ENCODE results near the gene WBP11. TPM values are rescaled to one million over a fixed set of nuclear protein-coding genes. Genes with fewer than 3 reads are reported as not detected.
A peak's percentile ranks its signal among the peaks of the same experiment; 100 is the strongest.

The WBP11 gene
- total RNA-seq, 1 experiment from 2014 or later = 47.3 TPM

GRCh38 chr12:14774074-14774905 is 29.0 kb downstream of the WBP11 start:
- Histone ChIP-seq H3K9me3 (ENCODE audit: control insufficient read depth, insufficient read depth, low read depth, low read length) (no peaks in the 10 kb centered on the region), H3K27me3 (ENCODE audit: control insufficient read depth, insufficient read depth, low read length) (no peaks in the 10 kb centered on the region), H3K4me1 (ENCODE audit: control insufficient read depth, insufficient read depth, low read length) (peaks cover 12% of the 10 kb centered on the region), H3K36me3 (ENCODE audit: control insufficient read depth, insufficient read depth, low read length) (no peaks in the 10 kb centered on the region; the same call in none of the 2 replicates), H3K27ac (ENCODE audit: low read length) (peak overlapping the region; percentile 93), H3K4me3 (ENCODE audit: low read depth in 2 of 2, low read length in 2 of 2) (peak overlapping the region; percentile 86 to 88)
- intact Hi-C loops (cut with micrococcal nuclease; ENCODE audit: unreplicated experiment) (no loop called here), in situ Hi-C loops (cut with HindIII; ENCODE audit: low pct_unique_long_range_greater_than_20kb, low sequenced_read_pairs) (no loop called here)
- ATAC-seq (peak; percentile 84), DNase-seq (ENCODE audit: low read depth, low spot score) (peak; percentile 91)
- TF ChIP-seq POLR2AphosphoS5 (IDR thresholded peaks at IDR 0.05; ENCODE audit: low read depth, low read length) (peak; percentile 94), REST (IDR thresholded peaks at IDR 0.05; ENCODE audit: insufficient read depth in 1 of 2, low read depth in 2 of 2, low read length in 1 of 2) (no peak)
- POLR2A ChIA-PET = no interaction called here
- TSS peak; percentile 97 for BruUV-seq (replicated peaks)
- CTCF ChIA-PET = no interaction called here

- POLR2A ChIA-PET = no interaction called here
Measured at GRCh38 chr12:14773685-14774073, 29.6 kb downstream of the WBP11 start.

More at GRCh38 chr12:14773685-14774073, 29.6 kb downstream of the WBP11 start:
- DNase-seq (ENCODE audit: low read depth, low spot score) (no peak), ATAC-seq (peak; percentile 42)
- Histone ChIP-seq H3K27ac (ENCODE audit: low read length) (peak overlapping the region; percentile 93), H3K27me3 (ENCODE audit: control insufficient read depth, insufficient read depth, low read length) (no peaks in the 10 kb centered on the region), H3K36me3 (ENCODE audit: control insufficient read depth, insufficient read depth, low read length) (no peaks in the 10 kb centered on the region; the same call in none of the 2 replicates), H3K9me3 (ENCODE audit: control insufficient read depth, insufficient read depth, low read depth, low read length) (no peaks in the 10 kb centered on the region), H3K4me3 (ENCODE audit: low read depth in 2 of 2, low read length in 2 of 2) (peak overlapping the region; percentile 86 to 88), H3K4me1 (ENCODE audit: control insufficient read depth, insufficient read depth, low read length) (peaks cover 12% of the 10 kb centered on the region)
- intact Hi-C loops (cut with micrococcal nuclease; ENCODE audit: unreplicated experiment) (no loop called here), in situ Hi-C loops (cut with HindIII; ENCODE audit: low pct_unique_long_range_greater_than_20kb, low sequenced_read_pairs) (no loop called here)
- TF ChIP-seq CTCF (IDR thresholded peaks at IDR 0.05) (no peak), TCF7L2 (IDR thresholded peaks at IDR 0.05; ENCODE audit: low read depth, low read length) (no peak), REST (IDR thresholded peaks at IDR 0.05; ENCODE audit: insufficient read depth in 1 of 2, low read depth in 2 of 2, low read length in 1 of 2) (no peak), POLR2AphosphoS5 (IDR thresholded peaks at IDR 0.05; ENCODE audit: low read depth, low read length) (no peak), SIN3A (IDR thresholded peaks at IDR 0.05; ENCODE audit: borderline replicate concordance, insufficient read depth, low read depth, low read length) (no peak)
- no TSS peak for BruUV-seq (replicated peaks)
- CTCF ChIA-PET = no interaction called here

Measured in Panc1 (cell line).